Skeletal muscle tissue (tissue), 4 donors: ENCODE measurements around the gene KRT6B. TPM values are rescaled to one million over a fixed set of nuclear protein-coding genes. Genes with fewer than 3 reads are reported as not detected.

Source experiments
- H3K27ac ChIP-seq: one replicate; pipeline ENCODE4 v1.7.0; 2013; ENCODE audit warnings: mild to moderate bottlenecking, low read depth, low read length, inconsistent platforms
- H3K27me3 ChIP-seq, 3 donors: one replicate each; pipeline ENCODE4 v1.7.0; 2013; ENCODE audit warnings: low read length in 3 of 3; ENCODE audit not compliant: control insufficient read depth in 3 of 3, insufficient read depth in 3 of 3
- H3K36me3 ChIP-seq, 3 donors: one replicate each; pipeline ENCODE4 v1.7.0; 2013; ENCODE audit warnings: low read length in 3 of 3; ENCODE audit not compliant: control insufficient read depth in 3 of 3, insufficient read depth in 3 of 3
- H3K4me1 ChIP-seq, 3 donors: one replicate each; pipeline ENCODE4 v1.7.0; 2013; ENCODE audit warnings: low read length in 3 of 3, mild to moderate bottlenecking in 3 of 3; ENCODE audit not compliant: control insufficient read depth in 3 of 3, insufficient read depth in 3 of 3
- H3K4me3 ChIP-seq, 3 donors: one replicate each; pipeline ENCODE4 v1.7.0; 2013; ENCODE audit warnings: low read length in 3 of 3
- H3K9ac ChIP-seq, 3 donors: one replicate each; pipeline ENCODE4 v1.7.0; 2013; ENCODE audit warnings: low read length in 3 of 3, mild to moderate bottlenecking in 3 of 3, moderate library complexity in 2 of 3, low read depth in 1 of 3
- H3K9me3 ChIP-seq, 3 donors: one replicate each; pipeline ENCODE4 v1.7.0; 2013; ENCODE audit warnings: low read length in 3 of 3; ENCODE audit not compliant: control insufficient read depth in 3 of 3
- total RNA-seq: library from RNA; depleted of rRNA; stranded (reverse); fragments of >200 nt; gene quantifications from one replicate; pipeline ENCODE4 v1.2.3, GENCODE V29; 2014
- donor health status: Osteomylitis.

Gene KRT6B
- total RNA-seq, 1 donor from 2014 or later: not detected

DNA sequence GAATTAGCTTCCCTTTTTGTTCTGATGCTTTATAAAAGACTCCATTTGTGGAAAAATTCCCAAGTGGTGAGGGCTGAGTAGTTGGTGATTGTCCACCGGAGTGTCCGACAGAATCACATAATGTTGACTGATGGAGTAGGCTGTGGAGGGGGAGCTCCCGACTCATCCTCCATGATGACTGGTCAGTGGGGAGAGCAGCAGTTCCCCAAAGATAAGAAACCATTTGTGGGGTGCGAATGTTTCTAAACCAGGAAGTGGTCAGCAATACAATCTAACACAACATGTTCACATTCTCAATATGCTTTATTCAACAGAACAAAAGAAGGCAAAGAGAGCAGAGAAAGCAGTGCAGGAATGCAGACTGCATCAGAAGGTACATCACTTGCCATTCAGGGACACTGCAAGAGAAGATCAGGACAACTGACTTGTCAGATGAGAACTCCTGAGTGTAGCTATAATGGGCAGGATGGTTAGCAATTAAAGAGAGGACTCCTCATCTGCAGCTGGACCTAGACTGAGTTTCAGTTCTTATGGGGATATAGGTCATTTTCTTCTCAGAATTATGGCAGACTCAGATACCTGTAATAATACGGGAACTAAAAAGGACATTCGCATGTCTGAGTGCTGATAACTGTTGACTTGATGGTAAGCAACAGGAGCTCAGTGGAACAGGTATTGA is 5.4 kb downstream of the KRT6B start:
- Histone ChIP-seq H3K9me3 (no peaks in the 10 kb centered on the region), H3K27me3 (peaks cover 0 to 32% (median 16%) of the 10 kb centered on the region in 3 donors), H3K27ac (no peak overlapping the region), H3K9ac (no peak overlapping the region), H3K36me3 (no peaks in the 10 kb centered on the region), H3K4me3 (no peak overlapping the region), H3K4me1 (no peaks in the 10 kb centered on the region)

DNA sequence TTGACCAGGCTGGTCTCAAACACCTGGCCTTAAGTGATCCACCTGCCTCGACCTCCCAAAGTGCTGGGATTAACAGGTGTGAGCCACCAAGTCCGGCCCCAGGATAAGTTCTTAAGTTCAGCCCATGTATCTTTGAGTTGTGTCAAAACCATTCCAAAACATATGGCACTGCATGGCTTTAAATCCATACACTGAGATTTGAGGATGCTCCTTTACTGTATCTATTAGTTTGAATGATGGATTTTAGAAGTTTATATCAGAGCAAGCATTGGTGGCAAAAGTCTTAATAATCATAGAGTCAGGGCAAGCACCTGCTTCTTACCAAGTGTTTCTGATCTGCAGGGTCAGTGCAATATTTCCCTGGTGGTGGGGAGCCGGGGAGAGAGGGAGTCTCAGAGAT is 6.1 kb downstream of the KRT6B start:
- H3K4me3 ChIP-seq: no peak overlapping the region
- H3K4me1 ChIP-seq: no peaks in the 10 kb centered on the region
- H3K9me3 ChIP-seq: no peaks in the 10 kb centered on the region
- H3K27ac ChIP-seq: no peak overlapping the region
- H3K36me3 ChIP-seq: no peaks in the 10 kb centered on the region
- no peak overlapping the region for H3K9ac ChIP-seq
- H3K27me3 ChIP-seq: peaks cover 0 to 38% (median 18%) of the 10 kb centered on the region in 3 donors

DNA sequence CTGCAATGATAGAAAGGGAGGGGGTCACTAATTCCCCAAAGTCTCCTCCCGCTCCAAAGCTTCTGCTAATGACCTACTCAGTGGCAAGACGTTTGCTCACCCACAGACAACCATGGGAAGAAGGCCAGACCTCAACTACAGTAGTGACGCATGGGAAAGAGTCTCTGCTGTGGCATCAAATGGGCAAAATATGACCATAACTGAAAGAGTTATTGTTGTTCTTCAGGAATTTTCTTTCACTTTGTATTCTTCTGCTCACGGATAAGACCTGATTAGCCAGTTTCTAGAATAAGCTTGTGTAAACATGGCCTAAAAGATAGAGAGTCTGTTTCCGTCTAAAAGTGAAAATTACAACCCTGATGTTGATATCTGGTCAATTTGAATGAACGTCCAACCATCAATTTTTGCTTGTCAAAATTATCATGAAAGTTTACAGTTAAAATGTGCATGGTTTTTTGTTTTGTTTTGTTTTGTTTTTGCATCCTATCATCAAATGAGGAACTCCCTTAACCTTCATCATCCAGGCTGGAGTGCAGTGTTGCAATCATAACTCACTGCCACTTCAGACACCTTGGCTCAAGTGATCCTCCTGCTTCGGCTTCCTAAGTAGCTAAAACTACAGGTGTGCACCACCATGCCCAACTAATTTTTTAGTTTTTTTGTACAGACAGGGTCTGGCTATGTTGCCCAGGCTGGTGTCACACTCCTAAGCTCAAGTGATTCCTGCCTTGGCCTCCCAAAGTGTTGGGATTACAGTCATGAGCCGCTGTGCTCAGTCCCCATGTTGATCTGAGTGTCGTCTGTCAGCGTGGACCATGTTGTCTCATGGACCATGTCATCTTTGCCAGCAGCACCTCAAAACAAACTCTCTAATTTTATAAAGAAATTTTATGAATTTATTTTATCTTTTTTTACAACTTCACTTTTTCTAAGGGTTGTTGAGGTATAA is 7.0 kb downstream of the KRT6B start:
- peaks cover 0 to 42% (median 27%) of the 10 kb centered on the region in 3 donors for H3K27me3 ChIP-seq
- no peak overlapping the region for H3K27ac ChIP-seq
- no peak overlapping the region for H3K9ac ChIP-seq
- H3K36me3 ChIP-seq: no peaks in the 10 kb centered on the region
- no peaks in the 10 kb centered on the region for H3K9me3 ChIP-seq
- H3K4me1 ChIP-seq: no peaks in the 10 kb centered on the region
- H3K4me3 ChIP-seq: no peak overlapping the region

DNA sequence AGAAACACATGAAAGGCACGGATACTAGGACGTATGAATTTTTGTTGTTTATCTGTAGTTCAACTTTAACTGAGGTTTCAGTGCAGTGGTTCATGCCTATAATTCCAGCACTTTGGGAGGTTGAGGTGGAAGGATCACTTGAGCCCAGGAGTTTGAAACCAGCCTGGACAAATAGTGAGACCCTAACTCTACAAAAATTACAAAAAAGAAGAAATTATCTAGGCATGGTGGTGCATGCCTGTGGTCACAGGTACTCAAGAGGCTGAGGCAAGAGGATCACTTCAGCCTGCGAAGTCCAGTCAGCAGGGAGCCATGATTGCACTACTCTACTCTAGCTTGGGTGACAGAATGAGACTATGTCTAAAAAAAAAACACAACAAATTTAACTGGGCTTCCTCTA is 8.0 kb downstream of the KRT6B start:
- no peaks in the 10 kb centered on the region for H3K4me1 ChIP-seq
- H3K4me3 ChIP-seq: no peak overlapping the region
- H3K36me3 ChIP-seq: no peaks in the 10 kb centered on the region
- H3K9me3 ChIP-seq: no peaks in the 10 kb centered on the region
- peaks cover 0 to 47% (median 35%) of the 10 kb centered on the region in 3 donors for H3K27me3 ChIP-seq
- H3K9ac ChIP-seq: no peak overlapping the region
- H3K27ac ChIP-seq: no peak overlapping the region

DNA sequence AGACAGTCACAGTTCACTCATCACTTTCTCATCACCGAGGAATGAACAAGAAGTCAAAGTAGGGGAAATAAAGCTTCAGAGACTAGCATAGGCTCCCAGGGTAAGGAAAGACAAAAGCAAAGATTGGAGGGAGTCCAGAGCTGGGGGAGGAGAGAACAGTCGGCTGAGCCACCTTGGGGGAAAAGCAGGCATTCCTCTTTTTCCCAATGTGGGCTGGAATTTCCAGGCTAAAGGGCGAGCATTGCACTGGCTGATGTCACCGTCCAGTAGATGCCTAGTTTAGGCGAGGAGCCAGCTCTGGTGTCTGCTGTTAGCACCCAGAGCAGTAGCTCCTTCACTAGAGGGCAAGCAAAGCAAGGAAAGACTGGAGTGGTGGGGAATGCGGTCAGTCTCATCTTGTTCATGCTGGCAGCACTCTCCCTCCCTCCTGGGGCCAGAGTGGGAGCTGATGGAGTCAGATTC is 9.3 kb downstream of the KRT6B start:
- H3K27me3 ChIP-seq: peaks cover 0 to 49% (median 35%) of the 10 kb centered on the region in 3 donors

DNA sequence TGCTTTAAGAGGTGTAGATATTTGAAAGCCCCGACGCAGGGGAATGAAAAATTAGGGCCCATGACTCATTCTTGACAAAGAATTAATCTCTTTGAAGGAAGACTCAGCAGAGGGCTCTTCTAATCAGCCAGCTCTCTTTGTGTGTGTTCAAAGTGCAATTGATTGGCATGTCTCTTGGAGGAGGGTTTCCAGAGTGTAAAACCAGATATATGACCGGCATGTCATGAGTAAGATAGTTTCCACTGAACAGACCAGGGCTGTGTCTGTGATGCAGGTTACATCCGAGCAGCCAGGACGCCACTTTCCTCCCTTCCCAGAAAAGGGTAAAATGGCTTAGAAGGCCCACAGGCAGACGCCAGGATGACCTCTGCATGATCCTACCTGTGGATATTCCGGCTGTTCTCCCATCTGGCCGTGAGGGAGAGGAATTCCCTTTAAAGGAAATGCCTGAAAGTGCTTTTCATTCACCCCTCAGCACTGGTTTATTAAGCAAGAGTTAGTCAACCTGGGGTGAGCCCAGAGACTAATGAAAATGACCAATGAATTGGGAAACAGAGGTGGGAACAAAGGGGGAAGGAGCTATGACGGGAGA is 10.5 kb downstream of the KRT6B start:
- H3K4me1 ChIP-seq: no peaks in the 10 kb centered on the region
- no peaks in the 10 kb centered on the region for H3K36me3 ChIP-seq
- no peaks in the 10 kb centered on the region for H3K9me3 ChIP-seq
- H3K27ac ChIP-seq: no peak overlapping the region
- no peak overlapping the region for H3K4me3 ChIP-seq
- H3K9ac ChIP-seq: no peak overlapping the region
- peaks cover 0 to 46% (median 32%) of the 10 kb centered on the region in 3 donors for H3K27me3 ChIP-seq

More for the DNA sequence above, 9.3 kb downstream of the KRT6B start:
- Histone ChIP-seq H3K9me3 (no peaks in the 10 kb centered on the region), H3K36me3 (no peaks in the 10 kb centered on the region), H3K4me3 (no peak overlapping the region), H3K27ac (no peak overlapping the region), H3K4me1 (no peaks in the 10 kb centered on the region), H3K9ac (no peak overlapping the region)

DNA sequence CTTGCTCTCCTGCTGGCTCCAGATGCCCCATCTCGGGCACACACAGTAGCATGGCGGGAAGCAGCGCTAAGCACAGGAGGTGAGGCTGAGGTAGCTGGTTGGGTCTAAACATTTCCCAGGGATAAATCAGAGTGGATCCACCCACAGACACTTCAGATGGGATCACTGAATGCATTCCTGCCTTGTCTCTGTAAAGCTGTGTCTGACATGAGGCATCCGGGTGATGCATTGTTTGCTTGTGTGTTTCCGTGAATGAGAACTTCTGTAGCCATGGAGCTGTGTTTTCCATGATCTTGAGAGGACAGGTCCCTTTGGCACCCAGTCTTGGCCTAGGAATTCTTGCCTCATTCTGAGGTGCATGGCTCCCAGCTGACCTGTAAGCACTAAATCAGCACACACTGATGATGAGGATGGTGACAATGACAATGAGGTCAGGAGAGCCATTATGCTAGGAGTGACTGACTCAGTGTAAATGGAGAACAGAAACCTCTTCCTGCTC is 11.1 kb downstream of the KRT6B start:
- no peaks in the 10 kb centered on the region for H3K36me3 ChIP-seq
- H3K27ac ChIP-seq: no peak overlapping the region
- no peaks in the 10 kb centered on the region for H3K4me1 ChIP-seq
- H3K9me3 ChIP-seq: no peaks in the 10 kb centered on the region
- no peak overlapping the region for H3K9ac ChIP-seq
- peaks cover 0 to 48% (median 36%) of the 10 kb centered on the region in 3 donors for H3K27me3 ChIP-seq
- H3K4me3 ChIP-seq: no peak overlapping the region

DNA sequence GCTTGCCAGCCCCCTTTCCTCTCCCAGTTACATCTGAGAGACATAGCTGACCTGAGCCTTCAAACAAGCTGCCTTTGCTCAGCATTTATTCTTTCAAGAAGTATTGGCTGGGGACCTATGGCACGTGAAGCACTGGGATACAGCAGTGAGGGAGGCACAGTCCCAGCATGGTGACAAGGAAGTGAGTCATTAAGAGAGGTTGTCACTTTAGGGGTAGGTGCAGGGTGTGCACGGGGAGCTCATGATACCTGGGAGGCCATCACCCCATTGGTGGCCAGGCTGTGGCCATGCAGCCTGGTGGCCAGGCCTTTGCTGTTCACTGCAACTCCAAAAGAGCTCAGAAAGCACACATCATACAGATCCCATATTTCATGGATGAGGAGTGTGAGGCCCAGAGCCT is 12.1 kb downstream of the KRT6B start:
- no peak overlapping the region for H3K4me3 ChIP-seq
- no peak overlapping the region for H3K9ac ChIP-seq
- H3K27ac ChIP-seq: no peak overlapping the region
- no peaks in the 10 kb centered on the region for H3K36me3 ChIP-seq
- H3K9me3 ChIP-seq: no peaks in the 10 kb centered on the region
- no peaks in the 10 kb centered on the region for H3K4me1 ChIP-seq
- H3K27me3 ChIP-seq: peaks cover 4 to 48% (median 40%) of the 10 kb centered on the region in 3 donors

DNA sequence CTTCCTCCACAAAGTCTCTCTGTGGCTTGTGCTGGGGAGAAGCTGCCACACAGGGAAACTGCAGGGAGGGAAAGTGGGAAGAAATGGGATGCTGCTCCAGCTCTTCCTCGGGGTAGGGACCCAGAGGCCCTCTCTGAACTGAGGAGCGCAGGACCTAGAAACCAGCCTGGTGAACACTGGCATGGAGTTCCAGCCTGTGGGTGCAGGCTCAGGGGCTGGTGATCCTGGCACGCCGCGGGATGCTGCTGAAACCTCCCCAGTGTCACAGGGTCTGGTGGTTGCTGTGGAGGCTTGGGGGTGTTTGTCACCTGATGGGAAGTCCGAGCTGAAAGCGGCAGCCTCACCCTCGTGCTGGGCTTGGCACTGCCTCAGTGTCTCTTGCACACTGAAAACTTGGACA is 12.5 kb downstream of the KRT6B start:
- no peaks in the 10 kb centered on the region for H3K9me3 ChIP-seq
- H3K36me3 ChIP-seq: no peaks in the 10 kb centered on the region
- H3K9ac ChIP-seq: no peak overlapping the region
- H3K27ac ChIP-seq: no peak overlapping the region
- H3K4me3 ChIP-seq: no peak overlapping the region
- H3K27me3 ChIP-seq: peaks cover 8 to 47% (median 42%) of the 10 kb centered on the region in 3 donors
- no peaks in the 10 kb centered on the region for H3K4me1 ChIP-seq
